HG03139 (cell line): ENCODE results near the gene RGS7BP.

Experiments used
- ATAC-seq: cut with Tn5 transposase; IDR thresholded peaks from one replicate; pipeline ENCODE4 v1.9.1; 2021; ENCODE audit not compliant: unreplicated experiment

RGS7BP gene

DNA sequence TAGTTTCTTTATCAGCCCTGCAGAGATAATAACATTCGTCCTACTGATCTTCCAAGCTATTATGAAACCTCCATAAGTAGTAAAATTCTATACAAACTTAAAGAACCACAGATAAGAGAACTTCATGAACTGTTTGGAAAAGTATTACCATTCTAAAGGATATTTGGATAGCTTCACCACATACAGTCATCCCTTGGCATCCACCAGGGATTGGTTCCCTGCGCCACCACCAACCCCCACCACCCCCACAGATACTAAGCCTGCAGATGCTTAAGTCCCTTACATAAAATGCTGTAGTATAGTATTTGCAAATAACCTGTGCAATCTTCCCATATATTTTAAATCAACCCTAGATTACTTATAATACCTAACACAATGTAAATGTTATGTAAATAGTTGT, 123.1 kb downstream of the RGS7BP start:
- no peak for ATAC-seq

DNA sequence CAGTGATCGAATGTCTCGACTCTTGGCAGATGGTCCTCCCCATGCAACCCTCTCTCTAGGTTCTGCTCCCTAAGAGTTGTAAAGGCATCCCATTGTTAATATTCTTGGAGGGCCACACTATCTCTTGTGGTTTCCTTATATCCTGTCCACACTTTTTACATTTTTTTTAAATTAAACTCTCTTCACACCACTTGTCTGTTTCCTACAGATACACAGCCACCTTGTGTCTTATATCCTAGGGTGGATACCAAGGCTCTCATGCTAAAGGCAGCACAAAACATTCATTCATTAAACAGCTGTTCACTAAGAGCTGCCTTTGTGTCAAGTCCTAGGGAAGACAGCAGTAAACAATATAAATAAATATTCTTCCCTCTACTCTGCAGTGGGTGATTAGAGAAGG, 124.0 kb downstream of the RGS7BP start:
- ATAC-seq = no peak

DNA sequence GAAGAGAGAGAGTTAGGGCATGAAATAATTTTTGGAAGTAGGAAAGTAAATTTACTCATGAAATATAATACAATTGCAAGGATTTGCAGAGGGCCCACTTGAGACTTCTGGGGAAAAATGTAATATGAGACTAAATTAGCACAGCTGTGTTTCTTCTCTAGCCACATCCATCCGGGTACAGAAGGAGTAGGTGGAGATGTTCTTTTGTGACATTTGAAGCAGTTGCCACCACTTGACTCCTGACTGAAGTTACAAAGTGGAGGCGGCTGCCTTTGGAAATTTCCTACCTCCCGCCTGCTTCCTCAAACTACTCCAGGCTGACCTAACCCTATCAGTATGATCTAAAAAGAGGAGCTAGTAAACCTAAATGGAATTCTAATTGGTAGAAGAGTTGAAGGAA, 126.4 kb downstream of the RGS7BP start:
- no peak for ATAC-seq

DNA sequence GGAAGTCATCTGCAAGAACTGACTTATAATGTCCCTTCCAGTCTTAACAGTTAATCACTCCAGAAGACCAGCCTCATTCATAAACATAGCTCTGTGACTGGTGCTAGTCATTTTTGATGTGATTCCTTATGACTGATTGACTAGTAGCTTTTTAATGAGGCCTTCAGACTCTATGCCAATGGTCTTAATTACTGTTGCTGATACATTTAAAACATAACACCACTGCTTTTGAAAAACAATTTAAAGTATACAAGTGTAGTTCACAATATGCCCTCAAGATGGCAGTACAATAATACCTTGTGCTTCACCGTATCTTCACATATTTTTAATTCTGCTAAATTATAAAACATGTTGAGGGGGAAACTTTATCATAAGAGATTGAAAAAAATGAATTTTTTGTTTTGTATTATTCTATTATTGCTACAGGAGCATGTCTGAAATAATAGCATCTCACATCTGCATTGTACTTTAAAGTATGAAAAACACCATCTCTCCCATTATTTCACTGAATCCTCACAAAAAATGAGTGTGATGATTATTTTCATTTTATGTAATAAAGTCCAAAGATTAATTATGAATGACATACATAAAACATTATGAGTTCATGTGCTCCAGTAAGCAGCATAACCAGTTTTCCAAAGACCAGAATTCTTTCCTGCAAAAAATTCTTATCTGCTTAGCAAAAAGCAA, 129.3 kb downstream of the RGS7BP start:
- no peak for ATAC-seq

DNA sequence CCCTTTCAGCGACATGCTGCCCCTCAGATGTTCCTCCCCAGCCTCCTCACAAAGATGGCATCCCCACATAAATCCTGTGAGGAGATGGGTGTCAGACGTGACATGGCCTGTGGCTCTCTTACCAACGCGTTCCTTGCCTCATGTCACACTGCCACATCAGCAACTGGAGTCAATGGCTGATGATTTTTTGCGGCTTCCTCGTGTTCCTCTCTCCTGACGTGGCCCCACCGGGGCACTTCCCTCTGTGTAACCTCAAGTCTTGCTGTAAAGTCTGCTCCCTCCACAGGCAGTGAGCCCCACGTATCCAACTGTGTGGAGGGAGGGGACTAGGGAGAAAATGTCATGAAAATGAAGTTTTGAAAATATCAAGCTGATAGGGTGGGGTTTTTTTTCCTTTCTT, 131.3 kb downstream of the RGS7BP start:
- ATAC-seq = no peak

DNA sequence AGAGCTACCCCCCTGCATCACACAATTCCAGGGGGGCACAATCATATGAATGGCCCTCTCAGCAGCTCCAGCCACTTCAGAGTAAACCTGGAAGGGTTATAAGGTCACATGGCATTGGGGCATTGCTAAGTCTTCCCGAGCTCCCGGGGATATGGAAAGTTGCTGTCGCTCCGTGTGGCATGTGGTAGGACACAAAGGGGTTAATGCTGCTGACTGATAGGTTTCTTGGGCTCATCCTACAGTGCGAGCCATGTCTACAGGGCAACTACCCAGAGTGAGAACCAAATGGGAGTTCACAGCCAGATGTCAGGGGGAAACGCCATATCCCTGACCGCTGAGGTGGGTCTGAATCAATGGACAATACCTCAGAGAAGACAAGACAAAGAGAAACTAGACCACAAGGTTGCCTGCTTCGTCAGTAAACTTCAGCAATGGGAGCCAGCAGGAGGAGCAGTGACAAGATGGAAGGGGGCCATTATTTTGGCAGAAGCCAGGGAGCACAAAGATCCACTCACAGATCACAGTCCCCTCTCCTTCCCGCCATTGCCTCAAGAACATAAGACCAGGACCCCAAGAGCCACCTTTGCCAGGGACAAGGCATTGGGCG, 132.1 kb downstream of the RGS7BP start:
- ATAC-seq = no peak

DNA sequence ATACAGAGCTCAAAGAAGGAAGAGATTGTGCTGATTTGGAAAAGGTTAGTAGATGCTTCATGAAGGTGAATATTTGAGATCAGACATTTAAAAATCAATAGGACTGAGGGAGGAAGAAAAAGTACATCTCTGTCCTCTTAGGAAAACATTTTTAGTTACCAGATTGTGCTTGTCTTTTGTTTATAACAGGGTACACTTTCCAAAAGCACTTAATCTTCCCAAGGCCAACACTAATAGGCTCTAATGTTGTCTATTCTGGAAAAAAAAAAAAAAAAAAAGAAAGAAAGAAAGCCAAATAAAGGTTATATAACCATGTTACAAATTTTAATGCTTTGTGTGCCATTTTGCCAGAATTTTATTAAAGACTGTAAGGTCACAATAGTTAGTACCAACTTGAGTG, 139.0 kb downstream of the RGS7BP start:
- no peak for ATAC-seq

DNA sequence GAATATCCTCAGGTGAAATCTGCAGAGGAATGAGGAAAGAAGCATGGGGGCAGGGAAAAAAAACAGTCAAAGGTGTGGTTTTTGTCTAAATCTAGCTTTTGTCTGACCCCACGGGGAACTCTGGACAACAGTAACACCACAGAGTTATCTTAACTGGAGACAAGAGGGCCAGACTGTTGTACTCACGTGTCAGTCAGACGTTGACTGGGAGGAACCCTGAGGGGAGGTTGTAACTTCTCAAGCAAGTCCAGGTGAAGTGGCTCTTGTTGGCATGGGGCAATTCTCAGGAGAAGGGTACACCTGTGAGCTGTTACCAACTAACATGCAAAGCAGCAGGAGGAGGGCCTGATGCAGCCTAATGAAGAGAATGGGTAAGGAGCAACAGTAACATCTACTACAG, 140.4 kb downstream of the RGS7BP start:
- no peak for ATAC-seq

DNA sequence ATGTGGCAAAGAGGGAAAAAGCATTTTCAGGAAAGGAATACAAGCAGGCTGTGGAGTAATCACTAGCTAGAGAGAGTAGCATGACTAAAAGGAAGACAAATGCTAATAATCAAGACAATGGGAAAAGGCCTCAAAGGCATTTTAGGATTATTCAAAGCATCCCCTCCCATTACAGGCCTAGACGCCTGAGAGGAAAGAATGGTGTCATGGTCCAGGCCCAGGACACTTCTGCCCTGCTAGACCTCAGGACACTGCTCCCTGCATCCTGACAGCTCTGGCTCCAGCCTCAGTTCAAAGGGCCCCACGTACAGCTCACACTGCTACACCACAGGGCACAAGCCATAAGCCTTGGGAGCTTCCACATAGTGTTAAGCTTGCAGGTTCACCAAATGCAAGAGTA, 143.7 kb downstream of the RGS7BP start:
- no peak for ATAC-seq

DNA sequence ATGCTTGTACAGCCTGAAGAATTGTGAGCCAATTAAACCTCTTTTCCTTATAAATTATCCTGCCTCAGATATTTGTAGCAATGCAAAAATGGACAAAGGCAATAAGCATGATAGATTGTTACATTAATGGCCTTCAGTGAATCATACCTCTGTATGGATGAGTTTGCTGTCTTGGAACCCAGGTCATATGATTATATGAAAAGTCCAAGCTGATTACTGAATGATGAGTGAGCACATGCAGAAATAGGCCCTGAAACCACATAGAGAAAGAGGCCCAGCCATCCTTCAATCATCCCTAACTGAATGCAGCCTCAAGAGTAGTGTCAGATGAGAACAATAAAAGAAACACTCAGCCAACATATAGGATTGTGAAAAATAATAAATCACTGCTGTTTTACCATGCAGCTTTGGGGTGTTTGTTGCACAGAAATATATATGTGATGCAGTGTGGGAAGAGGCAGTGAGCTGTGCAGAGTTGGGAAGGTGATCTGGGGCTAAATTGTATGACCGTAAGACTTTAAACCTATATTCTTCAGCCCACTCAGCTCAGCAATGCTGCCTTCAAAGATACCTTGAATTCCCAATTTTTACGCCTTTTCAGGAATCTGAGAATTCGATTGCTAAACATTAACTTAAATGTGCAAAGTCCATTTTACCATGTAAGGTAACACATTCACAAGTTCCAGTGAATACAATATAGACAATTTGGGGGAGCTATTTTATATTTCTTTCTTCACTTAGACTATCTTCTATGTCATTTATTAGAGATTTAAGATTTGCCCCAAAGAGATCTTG, 148.1 kb downstream of the RGS7BP start:
- ATAC-seq = no peak

DNA sequence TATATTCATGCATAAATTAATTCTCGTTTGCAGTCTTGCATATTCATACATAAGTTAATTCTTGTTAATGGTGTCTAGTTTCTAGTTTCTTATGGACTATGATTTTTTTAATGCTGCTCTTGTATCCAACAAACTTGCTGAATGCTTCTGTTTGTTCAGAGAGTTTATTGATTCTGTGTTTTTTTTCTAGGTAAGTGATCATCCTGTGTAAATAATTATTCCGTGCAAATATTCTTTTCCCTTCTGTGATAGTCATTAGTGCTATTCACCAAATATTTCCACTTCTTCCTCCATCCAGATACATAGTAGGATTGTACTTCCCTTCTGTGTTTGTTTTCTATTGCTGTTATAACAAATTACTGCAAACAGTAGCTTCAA, 148.7 kb downstream of the RGS7BP start:
- ATAC-seq = no peak

DNA sequence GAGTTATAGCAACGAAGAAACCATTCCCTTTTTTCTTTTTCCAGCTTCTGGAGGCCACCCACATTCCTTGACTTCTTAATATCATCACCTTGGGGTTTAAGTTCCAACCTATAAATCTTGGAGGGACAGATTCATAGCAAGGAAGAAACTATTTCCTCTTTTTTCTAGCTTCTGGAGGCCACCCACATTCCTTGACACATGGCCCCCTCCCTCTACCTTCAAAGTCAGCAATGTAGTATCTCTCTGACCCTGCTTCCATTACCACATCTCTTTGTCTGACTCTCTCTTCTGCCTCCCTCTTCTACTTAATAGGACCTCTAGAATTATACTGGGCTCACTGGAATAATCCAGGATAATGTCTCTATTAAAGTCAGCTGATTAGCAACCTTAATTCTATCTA, 149.8 kb downstream of the RGS7BP start:
- ATAC-seq = no peak

DNA sequence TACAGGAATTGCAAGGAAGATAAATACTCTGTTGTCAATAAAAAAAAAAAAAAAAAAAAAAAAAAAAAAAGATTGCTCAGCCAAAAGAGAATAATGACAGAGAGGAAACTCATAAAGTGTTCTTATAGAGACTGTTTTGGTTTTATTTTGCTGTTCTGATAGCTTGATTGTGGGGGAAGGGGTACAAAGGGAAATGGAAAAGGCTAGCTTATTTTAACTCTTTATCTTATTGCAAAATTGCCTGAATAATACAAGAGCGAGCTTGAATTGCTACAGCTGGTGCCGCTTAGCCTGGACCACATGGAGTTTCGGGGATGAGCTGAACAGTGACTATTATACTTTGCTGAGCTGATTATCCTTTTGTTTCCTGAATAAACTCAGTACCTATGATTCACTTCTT, 153.5 kb downstream of the RGS7BP start:
- ATAC-seq = no peak
